GM23338 (cell line): ENCODE results near the gene EIF4E2.

Experiments
- CREB1 ChIP-seq: fragments of 250-450 bp; sonication (Bioruptor Pico); IDR thresholded peaks from 2 replicates; pipeline ENCODE4 v1.5.0; 2020; ENCODE audit warnings: low read depth, mild to moderate bottlenecking, moderate library complexity
- EZH2 ChIP-seq: fragments of 200-600 bp; sonication (generic); IDR thresholded peaks from one replicate; pipeline ENCODE4 v1.8.0; 2017; ENCODE audit warnings: antibody characterized with exemption, mild to moderate bottlenecking, low read depth; ENCODE audit not compliant: unreplicated experiment
- EZH2phosphoT487 ChIP-seq: fragments of 200-600 bp; sonication (generic); IDR thresholded peaks from one replicate; pipeline ENCODE4 v1.8.1; 2018; ENCODE audit warnings: antibody characterized with exemption; ENCODE audit not compliant: unreplicated experiment
- JUNB ChIP-seq: IDR thresholded peaks from one replicate; pipeline ENCODE4 v1.6.1; 2016; ENCODE audit warnings: antibody characterized with exemption; ENCODE audit not compliant: unreplicated experiment
- POLR2AphosphoS5 ChIP-seq: IDR thresholded peaks from 2 replicates; pipeline ENCODE4 v1.6.1; 2016; ENCODE audit warnings: antibody characterized with exemption, low read depth
- STAT1 ChIP-seq: IDR thresholded peaks from one replicate; pipeline ENCODE4 v1.6.1; 2016; ENCODE audit warnings: antibody characterized with exemption; ENCODE audit not compliant: unreplicated experiment
- ZNF114 ChIP-seq: fragments of 250-450 bp; sonication (Bioruptor Pico); IDR thresholded peaks from 2 replicates; pipeline ENCODE4 v1.5.0; 2020; ENCODE audit warnings: mild to moderate bottlenecking, moderate library complexity
- TF ChIP-seq, protein P1 (sequence below), 2 experiments: fragments of 200-600 bp in 1 of 2; sonication (generic) in 1 of 2; conservative IDR thresholded peaks; 2 replicates each; pipeline versions ENCODE4 v1.5.1 to v1.6.1; 2016 to 2017; ENCODE audit warnings: antibody characterized with exemption in 2 of 2, low read depth in 2 of 2, mild to moderate bottlenecking in 2 of 2, moderate library complexity in 1 of 2
- TF ChIP-seq, protein P2 (sequence below): IDR thresholded peaks from one replicate; pipeline ENCODE4 v1.6.1; 2018; ENCODE audit warnings: antibody characterized with exemption; ENCODE audit not compliant: unreplicated experiment

DNA sequence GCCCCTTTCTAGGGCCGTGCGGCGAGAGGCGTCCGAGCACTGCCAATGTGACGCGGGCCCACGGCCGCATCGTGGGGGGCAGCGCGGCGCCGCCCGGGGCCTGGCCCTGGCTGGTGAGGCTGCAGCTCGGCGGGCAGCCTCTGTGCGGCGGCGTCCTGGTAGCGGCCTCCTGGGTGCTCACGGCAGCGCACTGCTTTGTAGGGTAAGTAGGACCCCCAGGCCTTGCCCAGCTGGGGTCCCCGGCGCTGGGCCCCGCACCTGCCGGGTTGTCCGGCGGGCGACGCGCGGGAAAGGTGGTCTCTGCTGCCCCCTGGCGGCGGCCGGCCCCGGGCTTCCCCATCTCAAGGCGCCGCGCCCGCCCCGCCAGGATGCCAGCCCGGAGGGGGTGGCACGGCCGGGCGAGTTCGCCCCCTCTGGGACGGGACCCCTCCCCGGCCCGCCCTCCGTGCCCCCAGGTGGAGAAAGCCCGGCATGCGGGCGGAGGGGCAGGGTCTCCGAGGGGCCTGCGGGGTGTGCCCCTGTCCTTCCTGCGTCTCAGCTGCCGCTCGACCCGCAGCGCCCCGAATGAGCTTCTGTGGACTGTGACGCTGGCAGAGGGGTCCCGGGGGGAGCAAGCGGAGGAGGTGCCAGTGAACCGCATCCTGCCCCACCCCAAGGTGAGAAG, 28.4 kb upstream of the EIF4E2 start:
- peak; percentile 53 for TF ChIP-seq EZH2
- TF ChIP-seq, protein P1, sequence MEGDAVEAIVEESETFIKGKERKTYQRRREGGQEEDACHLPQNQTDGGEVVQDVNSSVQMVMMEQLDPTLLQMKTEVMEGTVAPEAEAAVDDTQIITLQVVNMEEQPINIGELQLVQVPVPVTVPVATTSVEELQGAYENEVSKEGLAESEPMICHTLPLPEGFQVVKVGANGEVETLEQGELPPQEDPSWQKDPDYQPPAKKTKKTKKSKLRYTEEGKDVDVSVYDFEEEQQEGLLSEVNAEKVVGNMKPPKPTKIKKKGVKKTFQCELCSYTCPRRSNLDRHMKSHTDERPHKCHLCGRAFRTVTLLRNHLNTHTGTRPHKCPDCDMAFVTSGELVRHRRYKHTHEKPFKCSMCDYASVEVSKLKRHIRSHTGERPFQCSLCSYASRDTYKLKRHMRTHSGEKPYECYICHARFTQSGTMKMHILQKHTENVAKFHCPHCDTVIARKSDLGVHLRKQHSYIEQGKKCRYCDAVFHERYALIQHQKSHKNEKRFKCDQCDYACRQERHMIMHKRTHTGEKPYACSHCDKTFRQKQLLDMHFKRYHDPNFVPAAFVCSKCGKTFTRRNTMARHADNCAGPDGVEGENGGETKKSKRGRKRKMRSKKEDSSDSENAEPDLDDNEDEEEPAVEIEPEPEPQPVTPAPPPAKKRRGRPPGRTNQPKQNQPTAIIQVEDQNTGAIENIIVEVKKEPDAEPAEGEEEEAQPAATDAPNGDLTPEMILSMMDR (conservative IDR thresholded peaks at IDR 0.05; ENCODE audit: low read depth in 2 of 2), result peak; percentile 58 to 80
- no peak for TF ChIP-seq JUNB
- no peak for TF ChIP-seq POLR2AphosphoS5
- TF ChIP-seq ZNF114 (CRISPR knock-in tag), result no peak
- no peak for TF ChIP-seq EZH2phosphoT487
- TF ChIP-seq CREB1 (CRISPR knock-in tag), result no peak
- TF ChIP-seq, protein P2, sequence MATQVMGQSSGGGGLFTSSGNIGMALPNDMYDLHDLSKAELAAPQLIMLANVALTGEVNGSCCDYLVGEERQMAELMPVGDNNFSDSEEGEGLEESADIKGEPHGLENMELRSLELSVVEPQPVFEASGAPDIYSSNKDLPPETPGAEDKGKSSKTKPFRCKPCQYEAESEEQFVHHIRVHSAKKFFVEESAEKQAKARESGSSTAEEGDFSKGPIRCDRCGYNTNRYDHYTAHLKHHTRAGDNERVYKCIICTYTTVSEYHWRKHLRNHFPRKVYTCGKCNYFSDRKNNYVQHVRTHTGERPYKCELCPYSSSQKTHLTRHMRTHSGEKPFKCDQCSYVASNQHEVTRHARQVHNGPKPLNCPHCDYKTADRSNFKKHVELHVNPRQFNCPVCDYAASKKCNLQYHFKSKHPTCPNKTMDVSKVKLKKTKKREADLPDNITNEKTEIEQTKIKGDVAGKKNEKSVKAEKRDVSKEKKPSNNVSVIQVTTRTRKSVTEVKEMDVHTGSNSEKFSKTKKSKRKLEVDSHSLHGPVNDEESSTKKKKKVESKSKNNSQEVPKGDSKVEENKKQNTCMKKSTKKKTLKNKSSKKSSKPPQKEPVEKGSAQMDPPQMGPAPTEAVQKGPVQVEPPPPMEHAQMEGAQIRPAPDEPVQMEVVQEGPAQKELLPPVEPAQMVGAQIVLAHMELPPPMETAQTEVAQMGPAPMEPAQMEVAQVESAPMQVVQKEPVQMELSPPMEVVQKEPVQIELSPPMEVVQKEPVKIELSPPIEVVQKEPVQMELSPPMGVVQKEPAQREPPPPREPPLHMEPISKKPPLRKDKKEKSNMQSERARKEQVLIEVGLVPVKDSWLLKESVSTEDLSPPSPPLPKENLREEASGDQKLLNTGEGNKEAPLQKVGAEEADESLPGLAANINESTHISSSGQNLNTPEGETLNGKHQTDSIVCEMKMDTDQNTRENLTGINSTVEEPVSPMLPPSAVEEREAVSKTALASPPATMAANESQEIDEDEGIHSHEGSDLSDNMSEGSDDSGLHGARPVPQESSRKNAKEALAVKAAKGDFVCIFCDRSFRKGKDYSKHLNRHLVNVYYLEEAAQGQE, result no peak
- no peak for TF ChIP-seq STAT1
